ENCODE measurements around the gene PHB1. TPM values are rescaled to one million over a fixed set of nuclear protein-coding genes. Genes with fewer than 3 reads are reported as not detected.
A peak's percentile ranks its signal among the peaks of the same experiment; 100 is the strongest.

PHB1 gene
- total and polyA plus RNA-seq, 3 donors from 2014 or later = 69.1 to 103 (median 95.1) TPM

DNA sequence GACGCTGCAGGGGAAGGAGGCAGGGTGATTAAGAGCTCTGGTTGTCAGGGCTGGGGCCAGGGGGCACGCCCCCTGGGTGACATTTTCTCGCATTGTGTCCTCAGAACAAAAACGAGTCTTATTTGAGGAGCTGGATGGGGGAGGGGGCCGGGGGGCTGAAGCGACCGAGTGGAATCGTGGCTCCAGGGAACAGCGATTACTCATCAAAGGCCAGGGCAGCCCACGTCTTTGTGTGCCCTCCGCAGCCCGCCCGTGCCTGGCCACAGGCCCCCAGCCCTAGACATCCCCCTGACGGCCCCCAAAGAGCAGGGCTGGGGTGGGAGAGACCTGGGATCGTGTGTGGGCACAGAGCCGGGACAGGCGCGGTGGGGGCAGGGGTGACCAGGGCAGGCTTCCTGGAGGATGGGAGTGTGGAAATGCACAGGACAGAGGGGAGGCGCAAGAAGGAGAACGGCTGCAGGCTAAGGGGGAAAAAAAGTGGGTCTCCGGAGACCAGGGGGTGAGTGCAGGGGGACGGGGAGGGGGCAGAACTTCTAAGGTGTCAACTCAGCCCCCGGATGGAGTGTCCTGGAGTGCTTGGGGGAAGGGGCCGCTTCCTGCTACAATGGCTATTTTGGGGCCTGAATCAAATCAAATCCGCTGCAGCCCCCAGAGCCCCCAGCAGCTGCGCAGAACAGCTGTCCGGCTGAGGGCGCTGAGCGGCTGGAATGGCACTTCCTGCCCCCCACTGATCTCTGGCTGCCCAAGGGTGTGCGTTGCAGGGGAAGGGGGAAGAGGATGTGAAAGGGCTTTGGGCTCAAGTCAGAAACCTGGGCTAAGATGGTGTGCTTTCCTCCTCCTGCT lies 24.0 kb upstream of the PHB1 start:
- intact Hi-C loops (cut with DNase I; ENCODE audit: low total_unique reads) = loop anchor here (10.0 kb wide), 1 partner anchor 116 kb away; no protein-coding TSS in a partner anchor
- TF ChIP-seq POLR2A (IDR thresholded peaks at IDR 0.05) = no peak
- TF ChIP-seq, protein P1, sequence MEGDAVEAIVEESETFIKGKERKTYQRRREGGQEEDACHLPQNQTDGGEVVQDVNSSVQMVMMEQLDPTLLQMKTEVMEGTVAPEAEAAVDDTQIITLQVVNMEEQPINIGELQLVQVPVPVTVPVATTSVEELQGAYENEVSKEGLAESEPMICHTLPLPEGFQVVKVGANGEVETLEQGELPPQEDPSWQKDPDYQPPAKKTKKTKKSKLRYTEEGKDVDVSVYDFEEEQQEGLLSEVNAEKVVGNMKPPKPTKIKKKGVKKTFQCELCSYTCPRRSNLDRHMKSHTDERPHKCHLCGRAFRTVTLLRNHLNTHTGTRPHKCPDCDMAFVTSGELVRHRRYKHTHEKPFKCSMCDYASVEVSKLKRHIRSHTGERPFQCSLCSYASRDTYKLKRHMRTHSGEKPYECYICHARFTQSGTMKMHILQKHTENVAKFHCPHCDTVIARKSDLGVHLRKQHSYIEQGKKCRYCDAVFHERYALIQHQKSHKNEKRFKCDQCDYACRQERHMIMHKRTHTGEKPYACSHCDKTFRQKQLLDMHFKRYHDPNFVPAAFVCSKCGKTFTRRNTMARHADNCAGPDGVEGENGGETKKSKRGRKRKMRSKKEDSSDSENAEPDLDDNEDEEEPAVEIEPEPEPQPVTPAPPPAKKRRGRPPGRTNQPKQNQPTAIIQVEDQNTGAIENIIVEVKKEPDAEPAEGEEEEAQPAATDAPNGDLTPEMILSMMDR (IDR thresholded peaks at IDR 0.05) = no peak
- DNase-seq = no peak
- 59 to 60% methylated on average over 21 to 30 of the region's 30 CpGs for WGBS, 2 donors
- H3K4me3 ChIP-seq = no peak overlapping the region
- H3K27me3 ChIP-seq = no peaks in the 10 kb centered on the region
- H3K36me3 ChIP-seq (ENCODE audit: low read depth, missing control alignments) = no peaks in the 10 kb centered on the region
- no peaks in the 10 kb centered on the region for H3K9me3 ChIP-seq
- H3K27ac ChIP-seq = no peak overlapping the region
- H3K4me1 ChIP-seq = no peaks in the 10 kb centered on the region

GRCh38 chr17:49437696-49438435 lies 23.2 kb upstream of the PHB1 start:
- H3K36me3 ChIP-seq (ENCODE audit: low read depth, missing control alignments) = no peaks in the 10 kb centered on the region
- no peak overlapping the region for H3K4me3 ChIP-seq
- H3K9me3 ChIP-seq = no peaks in the 10 kb centered on the region
- H3K27ac ChIP-seq = no peak overlapping the region
- 85 to 89% methylated on average over 6 to 7 of the region's 7 CpGs for WGBS, 2 donors
- intact Hi-C loops (cut with DNase I; ENCODE audit: low total_unique reads) = loop anchor here (10.0 kb wide), 1 partner anchor 117 kb away; no protein-coding TSS in a partner anchor
- DNase-seq = peak; percentile 3
- TF ChIP-seq, protein P1 (IDR thresholded peaks at IDR 0.05) = no peak
- no peak for TF ChIP-seq POLR2A (IDR thresholded peaks at IDR 0.05)
- no peaks in the 10 kb centered on the region for H3K27me3 ChIP-seq
- H3K4me1 ChIP-seq = no peaks in the 10 kb centered on the region

GRCh38 chr17:49436174-49436573 lies 21.5 kb upstream of the PHB1 start:
- Histone ChIP-seq H3K27me3 (no peaks in the 10 kb centered on the region), H3K4me1 (no peaks in the 10 kb centered on the region), H3K36me3 (ENCODE audit: low read depth, missing control alignments) (no peaks in the 10 kb centered on the region), H3K4me3 (no peak overlapping the region), H3K27ac (no peak overlapping the region), H3K9me3 (no peaks in the 10 kb centered on the region)
- intact Hi-C loops (cut with DNase I; ENCODE audit: low total_unique reads) = loop anchor here (10.0 kb wide), 1 partner anchor 119 kb away; no protein-coding TSS in a partner anchor
- TF ChIP-seq, protein P1 (IDR thresholded peaks at IDR 0.05) = no peak
- TF ChIP-seq POLR2A (IDR thresholded peaks at IDR 0.05) = no peak
- WGBS, 2 donors = 68 to 76% methylated on average over 4 of the region's 4 CpGs
- no peak for DNase-seq

DNA sequence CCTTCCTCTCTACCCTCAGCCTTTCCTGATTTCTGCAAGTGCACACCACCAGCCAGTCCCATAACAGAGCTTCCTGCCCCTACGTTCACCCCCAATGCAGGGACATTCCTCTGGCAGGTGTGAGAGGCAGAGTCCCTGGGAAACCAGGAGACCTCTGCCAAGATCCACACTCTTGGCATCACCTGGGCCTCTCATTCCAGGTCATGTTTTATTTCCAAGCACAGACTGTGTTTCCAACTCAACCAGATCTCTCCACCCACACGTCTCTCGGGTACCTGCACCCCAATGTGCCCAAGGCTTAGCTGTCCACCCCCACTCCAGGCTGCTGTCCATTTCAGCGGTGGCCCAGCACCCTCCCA lies 21.0 kb upstream of the PHB1 start:
- 57 to 76% methylated on average over 4 of the region's 4 CpGs for WGBS, 2 donors
- intact Hi-C loops (cut with DNase I; ENCODE audit: low total_unique reads) = loop anchor here (10.0 kb wide), 1 partner anchor 119 kb away; no protein-coding TSS in a partner anchor
- no peak overlapping the region for H3K27ac ChIP-seq
- no peak overlapping the region for H3K4me3 ChIP-seq
- H3K36me3 ChIP-seq (ENCODE audit: low read depth, missing control alignments) = no peaks in the 10 kb centered on the region
- no peaks in the 10 kb centered on the region for H3K4me1 ChIP-seq
- TF ChIP-seq, protein P1 (IDR thresholded peaks at IDR 0.05) = no peak
- no peak for TF ChIP-seq POLR2A (IDR thresholded peaks at IDR 0.05)
- no peak for DNase-seq
- H3K9me3 ChIP-seq = no peaks in the 10 kb centered on the region
- no peaks in the 10 kb centered on the region for H3K27me3 ChIP-seq
